Stimulated activated CD8-positive, alpha-beta memory T cell treated with anti-CD3 and anti-CD28 coated beads, Interleukin-15, amount 100 ng/mL, for 24 hours (primary cell): ENCODE measurements around the gene ANO5.
"Not testable (repeated sequence)": the region's sequence is repeated elsewhere in the genome, so short reads cannot be mapped to it uniquely, and the experiment has no call there.

ENCODE experiments used
- DNase-seq: peaks from one replicate; pipeline ENCODE4 v3.0.0-alpha.2; 2020; ENCODE audit warnings: low read depth

The ANO5 gene

GRCh38 chr11:22203281-22203680, 10.4 kb downstream of the ANO5 start:
- DNase-seq, result no peak

GRCh38 chr11:22207162-22207561, 14.3 kb downstream of the ANO5 start:
- DNase-seq, result no peak

GRCh38 chr11:22208151-22208858, 15.4 kb downstream of the ANO5 start:
- DNase-seq, result no peak

- DNase-seq, result no peak
These were observed 24.1 kb downstream of the ANO5 start for GRCh38 chr11:22216940-22217339.

- no peak for DNase-seq
These were observed 28.3 kb downstream of the ANO5 start for GRCh38 chr11:22221143-22221542.

- no peak for DNase-seq
These were observed 32.3 kb downstream of the ANO5 start for GRCh38 chr11:22225190-22225589.

- DNase-seq, result no peak
These were observed 41.9 kb downstream of the ANO5 start for GRCh38 chr11:22234743-22235142.

GRCh38 chr11:22244986-22245592, 52.2 kb downstream of the ANO5 start:
- DNase-seq, result no peak

- DNase-seq, result no peak
These were observed 54.1 kb downstream of the ANO5 start for GRCh38 chr11:22246992-22247391.

- no peak for DNase-seq
These were observed 57.0 kb downstream of the ANO5 start for GRCh38 chr11:22249871-22250270.

- no peak for DNase-seq
These were observed 64.0 kb downstream of the ANO5 start for GRCh38 chr11:22256876-22257275.

GRCh38 chr11:22263613-22264012, 70.7 kb downstream of the ANO5 start:
- DNase-seq, result no peak

- DNase-seq, result not testable (repeated sequence)
These were observed 76.2 kb downstream of the ANO5 start for GRCh38 chr11:22268983-22269624.

GRCh38 chr11:22273781-22274180, 80.9 kb downstream of the ANO5 start:
- DNase-seq, result no peak

- no peak for DNase-seq
These were observed 82.7 kb downstream of the ANO5 start for GRCh38 chr11:22275600-22275999.

- DNase-seq, result no peak
These were observed 83.7 kb downstream of the ANO5 start for GRCh38 chr11:22276535-22276934.

GRCh38 chr11:22284991-22285390, 92.1 kb downstream of the ANO5 start:
- not testable (repeated sequence) for DNase-seq

GRCh38 chr11:22302368-22302767, 109.5 kb downstream of the ANO5 start:
- no peak for DNase-seq

- DNase-seq, result no peak
These were observed 111.6 kb downstream of the ANO5 start for GRCh38 chr11:22304337-22304961.

- DNase-seq, result no peak
These were observed 124.8 kb downstream of the ANO5 start for GRCh38 chr11:22317656-22318055.

GRCh38 chr11:22331771-22332170, 138.9 kb downstream of the ANO5 start:
- no peak for DNase-seq
